H1 (cell line): ENCODE data around the gene ASTN1. TPM values are rescaled to one million over a fixed set of nuclear protein-coding genes. Genes with fewer than 3 reads are reported as not detected.

Source experiments
- ATF3 ChIP-seq: IDR thresholded peaks from 2 replicates; pipeline ENCODE4 v1.6.1; 2011; ENCODE audit warnings: low read depth, mild to moderate bottlenecking, low read length; ENCODE audit not compliant: insufficient read depth
- BACH1 ChIP-seq: IDR thresholded peaks from 2 replicates; pipeline ENCODE4 v1.6.1; 2012; ENCODE audit warnings: low read length, improper control_type of control experiment
- CBX5 ChIP-seq: fragments of 300-800, 300-1000 bp; sonication (generic); IDR thresholded peaks from 2 replicates; pipeline ENCODE4 v1.7.1; 2016; ENCODE audit warnings: antibody characterized with exemption, low read length, low read depth
- CHD2 ChIP-seq: IDR thresholded peaks from 2 replicates; pipeline ENCODE4 v1.6.1; 2012; ENCODE audit warnings: low read length, improper control_type of control experiment
- CREB1 ChIP-seq: IDR thresholded peaks from 2 replicates; pipeline ENCODE4 v1.6.1; 2012; ENCODE audit warnings: inconsistent platforms
- CTBP2 ChIP-seq: IDR thresholded peaks from 2 replicates; pipeline ENCODE4 v1.7.0; 2011; ENCODE audit warnings: borderline replicate concordance, mild to moderate bottlenecking, moderate library complexity, mixed read lengths, low read length; ENCODE audit not compliant: insufficient read depth, insufficient read length
- CTCF ChIP-seq, 3 experiments: IDR thresholded peaks; 1 replicate in 2 of 3; 2 replicates in 1 of 3; pipeline versions ENCODE4 v1.5.1 to v1.6.1; 2011; ENCODE audit warnings: low read length in 3 of 3, mild to moderate bottlenecking in 3 of 3, inconsistent platforms in 2 of 3, low read depth in 1 of 3, moderate library complexity in 1 of 3; ENCODE audit not compliant: insufficient read depth in 1 of 3; ENCODE audit errors: control extremely low read depth in 1 of 3
- E2F6 ChIP-seq: IDR thresholded peaks from 2 replicates; pipeline ENCODE4 v1.6.1; 2012; ENCODE audit warnings: inconsistent platforms
- EZH2 ChIP-seq: fragments of 200-600 bp; sonication (generic); IDR thresholded peaks from 2 replicates; pipeline ENCODE4 v1.7.1; 2012; ENCODE audit warnings: low read depth, mild to moderate bottlenecking, moderate library complexity, low read length, inconsistent platforms; ENCODE audit not compliant: severe bottlenecking
- FOSL1 ChIP-seq: IDR thresholded peaks from 2 replicates; pipeline ENCODE4 v1.6.1; 2011; ENCODE audit warnings: mild to moderate bottlenecking, low read depth, low read length, moderate library complexity; ENCODE audit not compliant: insufficient read depth
- GABPA ChIP-seq: IDR thresholded peaks from 2 replicates; pipeline ENCODE4 v1.6.1; 2011; ENCODE audit warnings: mild to moderate bottlenecking, low read length, moderate library complexity, borderline replicate concordance; ENCODE audit not compliant: insufficient read depth
- KDM5A ChIP-seq: fragments of 200-600 bp; IDR thresholded peaks from 2 replicates; pipeline ENCODE4 v1.7.1; 2012; ENCODE audit warnings: mild to moderate bottlenecking, low read length, inconsistent platforms, mixed read lengths
- NANOG ChIP-seq: IDR thresholded peaks from 2 replicates; pipeline ENCODE4 v1.6.1; 2011; ENCODE audit warnings: low read length, low read depth, mild to moderate bottlenecking, inconsistent platforms; ENCODE audit not compliant: insufficient read depth, poor library complexity, severe bottlenecking
- POLR2A ChIP-seq, 2 experiments: IDR thresholded peaks; 1 replicate in 1 of 2; 2 replicates in 1 of 2; pipeline ENCODE4 v1.6.1; 2011; ENCODE audit warnings: low read depth in 2 of 2, low read length in 2 of 2, mild to moderate bottlenecking in 2 of 2; ENCODE audit errors: control extremely low read depth in 1 of 2
- POU5F1 ChIP-seq: IDR thresholded peaks from 2 replicates; pipeline ENCODE4 v1.6.1; 2011; ENCODE audit warnings: low read depth, mild to moderate bottlenecking, low read length, moderate library complexity
- SAP30 ChIP-seq: fragments of 300-600 bp; sonication (generic); IDR thresholded peaks from 2 replicates; pipeline ENCODE4 v1.7.1; 2012; ENCODE audit warnings: low read length, moderate library complexity, mild to moderate bottlenecking, inconsistent platforms; ENCODE audit not compliant: insufficient read depth, insufficient replicate concordance
- SIRT6 ChIP-seq: IDR thresholded peaks from one replicate; pipeline ENCODE4 v1.7.1; 2012; ENCODE audit warnings: low read length, inconsistent platforms
- SP2 ChIP-seq: IDR thresholded peaks from 2 replicates; pipeline ENCODE4 v1.6.1; 2012; ENCODE audit warnings: mild to moderate bottlenecking, low read length, inconsistent platforms
- TBP ChIP-seq: IDR thresholded peaks from 2 replicates; pipeline ENCODE4 v1.6.1; 2011; ENCODE audit warnings: low read depth, low read length, improper control_type of control experiment
- TCF12 ChIP-seq: IDR thresholded peaks from 2 replicates; pipeline ENCODE4 v1.6.1; 2011; ENCODE audit warnings: low read depth, mild to moderate bottlenecking, low read length
- TEAD4 ChIP-seq: IDR thresholded peaks from 2 replicates; pipeline ENCODE4 v1.6.1; 2012; ENCODE audit warnings: low read depth, low read length, inconsistent platforms, mixed read lengths
- polyA plus RNA-seq, 7 experiments: library from polyadenylated mRNA; depleted of rRNA in 3 of 7; stranded (reverse) in 5 of 7; unstranded in 2 of 7; fragments of >200 nt in 5 of 7; fragments of 200-250 nt in 2 of 7; gene quantifications; 1 replicate in 5 of 7; 2 replicates in 1 of 7; 4 replicates in 1 of 7; pipeline versions ENCODE4 v1.2.1 to v1.2.3, GENCODE V29; 2011 to 2013; ENCODE audit warnings: missing spikeins in 2 of 7, mixed read lengths in 2 of 7
- total RNA-seq: library from RNA; stranded (reverse); fragmentation: NEBNext Ultra II Directional; extraction: Animal tissue kit (Norgen Biotek cat#: 25700); gene quantifications from 2 replicates; pipeline ENCODE4 v1.2.1, GENCODE V29; 2021

Gene ASTN1
- total and polyA plus RNA-seq, 2 of the 8 experiments (the other 6 are each of a cell fraction or from before 2014, with no cell fraction given), result 2.9 to 4.1 TPM

- TF ChIP-seq CTCF (IDR thresholded peaks at IDR 0.05; ENCODE audit: control extremely low read depth in 1 of 3, insufficient read depth in 1 of 3, low read depth in 1 of 3, low read length in 3 of 3) (peak; percentile 68 to 94 (median 90)), CHD2 (no peak), CTBP2 (no peak), CBX5 (no peak), FOSL1 (no peak), SP2 (no peak), BACH1 (no peak; the same call in 1 of the 2 replicates), TBP (peak; percentile 38; the same call in 1 of the 2 replicates), EZH2 (peak; percentile 37), TEAD4 (no peak; the same call in 1 of the 2 replicates), ATF3 (no peak), CREB1 (no peak), SIRT6 (no peak), KDM5A (no peak; the same call in 1 of the 2 replicates), SAP30 (no peak), E2F6 (peak; percentile 74; the same call in 1 of the 2 replicates), TCF12 (no peak), POLR2A (IDR thresholded peaks at IDR 0.05; ENCODE audit: control extremely low read depth in 1 of 2, low read depth in 2 of 2, low read length in 2 of 2) (no peak), NANOG (no peak), POU5F1 (no peak), GABPA (no peak)
These were observed 17.2 kb upstream of the ASTN1 start (continued) for GRCh38 chr1:177181631-177182291.
